Measurements from ENCODE around the gene VAT1. TPM values are rescaled to one million over a fixed set of nuclear protein-coding genes. Genes with fewer than 3 reads are reported as not detected.

The VAT1 gene
- total RNA-seq, 1 donor, result 435 TPM

- no peak overlapping the region for H3K4me3 ChIP-seq (ENCODE audit: low read depth, low read length)
- DNase-seq (ENCODE audit: low read depth), result peak; percentile 87
- no peak for TF ChIP-seq CTCF (IDR thresholded peaks at IDR 0.05; ENCODE audit: insufficient read depth, low read length)
Measured at GRCh38 chr17:42969001-42969581, 53.1 kb downstream of the VAT1 start.

- no peak for DNase-seq (ENCODE audit: low read depth)
- no peak for TF ChIP-seq CTCF (IDR thresholded peaks at IDR 0.05; ENCODE audit: insufficient read depth, low read length)
Measured at GRCh38 chr17:42967925-42968324, 54.3 kb downstream of the VAT1 start.

More at GRCh38 chr17:42967925-42968324, 54.3 kb downstream of the VAT1 start:
- H3K4me3 ChIP-seq (ENCODE audit: low read depth, low read length), result no peak overlapping the region

Other genes with a start within 250 kb of the VAT1 start
- gene VPS25, start 248.9 kb downstream of the VAT1 start, total RNA-seq (ENCODE audit: low replicate concordance), result 4.2 and 57.2 TPM in 2 replicates
- 0.45 and 3.5 TPM in 2 replicates for gene WNK4, start 241.8 kb downstream of the VAT1 start, total RNA-seq (ENCODE audit: low replicate concordance)
- 40.8 and 67.5 TPM in 2 replicates for gene COA3, start 223.7 kb downstream of the VAT1 start, total RNA-seq (ENCODE audit: low replicate concordance)
- 0.54 TPM in 1 of 2 replicates, not detected in the other for gene CNTD1, start 223.5 kb downstream of the VAT1 start, total RNA-seq (ENCODE audit: low replicate concordance)
- 72.6 and 99.3 TPM in 2 replicates for gene BECN1, start 198.1 kb downstream of the VAT1 start, total RNA-seq (ENCODE audit: low replicate concordance)
- gene PSME3, start 189.0 kb downstream of the VAT1 start, total RNA-seq (ENCODE audit: low replicate concordance), result 86.3 and 101 TPM in 2 replicates
- gene AOC2, start 177.8 kb downstream of the VAT1 start, total RNA-seq (ENCODE audit: low replicate concordance), result 0.25 and 0.72 TPM in 2 replicates
- under 0.01 and 0.08 TPM in 2 replicates for gene AOC3, start 171.2 kb downstream of the VAT1 start, total RNA-seq (ENCODE audit: low replicate concordance)
- not detected in 2 replicates for gene G6PC1, start 121.6 kb downstream of the VAT1 start, total RNA-seq (ENCODE audit: low replicate concordance)
- 18.9 and 20.0 TPM in 2 replicates for gene AARSD1, start 57.9 kb downstream of the VAT1 start, total RNA-seq (ENCODE audit: low replicate concordance)
- gene PTGES3L, start 42.3 kb downstream of the VAT1 start, total RNA-seq (ENCODE audit: low replicate concordance), result 0.18 and 0.65 TPM in 2 replicates
- gene RUNDC1, start 41.8 kb downstream of the VAT1 start, total RNA-seq (ENCODE audit: low replicate concordance), result 7.7 and 12.1 TPM in 2 replicates
- gene RPL27, start 24.0 kb downstream of the VAT1 start, total RNA-seq (ENCODE audit: low replicate concordance), result 336 and 1,876 TPM in 2 replicates
- gene IFI35, start 15.6 kb downstream of the VAT1 start, total RNA-seq (ENCODE audit: low replicate concordance), result 34.7 and 43.0 TPM in 2 replicates
- gene RND2, start 2.8 kb upstream of the VAT1 start, total RNA-seq (ENCODE audit: low replicate concordance), result 0.45 and 0.98 TPM in 2 replicates
- 13.0 and 44.6 TPM in 2 replicates for gene BRCA1, start 103.0 kb upstream of the VAT1 start, total RNA-seq (ENCODE audit: low replicate concordance)
- gene NBR1, start 148.8 kb upstream of the VAT1 start, total RNA-seq (ENCODE audit: low replicate concordance), result 63.2 and 111 TPM in 2 replicates
- 4.3 and 7.2 TPM in 2 replicates for gene TMEM106A, start 189.5 kb upstream of the VAT1 start, total RNA-seq (ENCODE audit: low replicate concordance)
- gene CCDC200, start 206.2 kb upstream of the VAT1 start, total RNA-seq (ENCODE audit: low replicate concordance), result not detected in 2 replicates
- gene RNU2-1, start 211.6 kb upstream of the VAT1 start, total RNA-seq (ENCODE audit: low replicate concordance), result not detected in 2 replicates

All from fibroblast of the aortic adventitia (primary cell).